AG08395 (cell line): ENCODE measurements around the gene MEPCE.

ENCODE experiments used
- DNase-seq: peaks from one replicate; pipeline ENCODE4 v3.0.0; 2012; ENCODE audit warnings: mixed read lengths, low spot score

Gene MEPCE

DNA sequence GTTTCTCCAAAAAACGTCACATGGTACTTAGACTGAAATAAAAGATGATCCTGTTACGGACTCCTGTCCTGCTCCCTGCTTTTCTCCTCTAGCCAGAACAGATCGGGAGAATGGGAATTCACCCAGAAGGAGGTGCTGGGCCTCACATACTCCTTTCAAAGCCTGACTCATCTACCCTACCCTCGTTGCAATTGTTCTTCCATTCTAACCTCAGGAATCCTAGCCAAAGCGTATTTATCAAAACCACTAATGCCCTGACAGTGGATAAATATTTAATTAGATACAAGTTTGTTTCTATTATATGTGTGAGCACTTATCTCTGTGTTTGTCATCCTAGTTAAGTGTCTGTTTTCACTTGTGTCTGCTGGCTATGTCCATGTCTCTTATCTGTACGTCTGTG is 22.9 kb upstream of the MEPCE start:
- peak; percentile 38 for DNase-seq

DNA sequence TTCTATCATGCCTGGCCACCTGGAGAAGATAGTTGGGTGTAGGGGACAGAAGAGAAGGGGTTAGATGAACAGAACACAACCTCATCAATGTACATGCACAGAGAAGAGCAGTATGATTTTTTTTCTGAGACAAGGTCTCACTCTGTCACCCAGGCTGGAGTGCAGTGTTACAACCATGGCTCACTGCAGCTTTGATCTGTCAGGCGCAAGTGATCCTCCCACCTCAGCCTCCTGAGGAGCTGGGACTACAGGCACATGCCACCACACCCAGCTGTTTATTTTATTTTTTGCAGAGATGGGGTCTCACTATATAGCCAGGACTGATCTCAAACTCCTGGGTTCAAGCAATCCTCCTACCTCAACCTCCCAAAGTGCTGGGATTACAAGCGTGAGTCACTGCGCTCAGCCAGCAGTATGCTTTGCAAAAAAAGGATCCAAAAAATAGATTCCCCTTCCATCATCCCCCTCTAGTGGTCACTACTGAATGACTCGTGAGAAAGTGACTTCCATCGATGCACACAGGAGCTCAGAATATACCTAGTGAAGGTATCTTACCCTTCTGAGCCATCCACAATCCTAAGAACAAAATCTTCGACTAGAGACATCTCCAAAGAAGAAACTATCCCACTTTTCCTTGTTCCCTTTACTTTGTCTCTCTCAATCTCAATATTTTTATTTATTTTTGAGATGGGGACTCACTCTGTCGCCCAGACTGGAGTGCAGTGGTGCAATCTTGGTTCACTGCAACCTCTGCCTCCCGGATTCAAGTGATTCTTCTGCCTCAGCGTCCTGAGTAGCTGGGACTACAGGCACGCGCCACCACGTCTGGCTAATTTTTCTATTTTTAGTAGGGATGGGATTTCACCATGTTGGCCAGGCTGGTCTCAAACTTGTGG is 22.1 kb upstream of the MEPCE start:
- peak; percentile 80 for DNase-seq

DNA sequence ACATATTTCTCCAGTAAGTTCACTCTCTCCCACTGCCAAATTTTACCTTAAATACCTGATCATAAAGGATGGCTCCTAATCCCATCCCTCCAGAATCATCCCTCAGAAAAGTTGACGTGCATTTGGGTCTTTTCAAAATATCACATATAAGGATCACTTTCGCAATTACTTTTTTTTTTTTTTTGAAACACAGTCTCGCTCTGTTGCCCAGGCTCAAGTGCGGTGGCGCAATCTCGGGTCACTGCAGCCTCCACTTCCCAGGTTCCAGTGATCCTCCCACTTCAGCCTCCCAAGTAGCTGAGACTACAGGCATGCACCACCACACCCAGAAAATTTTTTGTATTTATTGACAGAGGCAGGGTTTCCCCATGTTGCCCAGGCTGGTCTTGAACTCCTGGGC is 18.5 kb upstream of the MEPCE start:
- DNase-seq: no peak

DNA sequence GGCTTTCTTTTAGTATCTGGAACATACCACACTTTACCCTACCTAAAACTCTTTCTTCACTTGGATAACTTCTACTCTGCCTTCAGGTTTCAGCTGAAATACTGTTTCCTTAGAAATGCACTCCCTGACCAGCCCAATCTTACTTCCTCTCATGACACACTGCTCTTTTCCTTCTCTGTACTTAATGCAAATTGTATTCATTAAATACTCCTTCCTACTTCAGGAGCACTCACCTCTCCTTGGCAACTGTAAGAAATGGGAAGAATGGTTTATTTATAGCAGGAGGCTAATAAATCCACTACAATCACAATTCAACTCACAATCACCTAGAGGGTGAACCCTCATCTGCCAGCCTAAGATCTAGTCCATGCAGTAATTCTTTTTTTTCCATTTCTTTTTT is 16.3 kb upstream of the MEPCE start:
- DNase-seq: no peak

DNA sequence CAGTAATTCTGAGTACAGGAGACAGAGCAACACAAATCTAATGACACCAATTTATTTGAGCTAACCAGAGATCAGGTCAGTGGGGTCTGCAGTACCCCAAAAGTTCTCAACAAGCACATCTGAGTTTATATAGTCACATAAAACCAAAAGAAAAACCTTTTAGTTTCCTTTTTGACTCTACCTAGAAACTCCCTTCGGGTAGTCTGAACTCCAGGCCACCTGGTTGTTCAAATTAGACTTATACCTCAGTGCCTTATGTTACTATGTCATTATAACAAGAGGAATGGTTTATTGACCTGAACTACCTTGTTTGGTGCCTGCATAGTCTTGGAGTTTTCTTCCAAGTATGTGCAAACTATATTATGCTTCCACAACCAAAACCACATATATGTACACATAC is 15.7 kb upstream of the MEPCE start:
- no peak for DNase-seq

DNA sequence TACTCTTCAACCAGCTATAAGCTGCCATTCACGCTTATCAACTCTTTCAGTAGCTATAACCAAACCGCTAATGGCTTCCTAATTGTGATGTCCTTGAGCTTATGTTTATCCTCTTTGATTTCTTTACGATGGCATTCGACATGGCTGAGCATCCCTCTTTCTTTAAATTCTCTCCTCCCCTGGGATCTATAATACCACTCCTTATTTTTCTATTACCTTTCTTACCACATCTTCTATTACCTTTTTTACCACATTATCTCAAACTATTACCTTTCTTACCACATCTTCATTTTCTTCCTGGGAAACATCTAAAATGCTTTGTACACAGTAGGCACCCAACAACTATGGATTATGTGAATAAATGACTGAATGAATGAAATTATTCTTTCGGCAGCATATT is 14.2 kb upstream of the MEPCE start:
- DNase-seq: no peak

DNA sequence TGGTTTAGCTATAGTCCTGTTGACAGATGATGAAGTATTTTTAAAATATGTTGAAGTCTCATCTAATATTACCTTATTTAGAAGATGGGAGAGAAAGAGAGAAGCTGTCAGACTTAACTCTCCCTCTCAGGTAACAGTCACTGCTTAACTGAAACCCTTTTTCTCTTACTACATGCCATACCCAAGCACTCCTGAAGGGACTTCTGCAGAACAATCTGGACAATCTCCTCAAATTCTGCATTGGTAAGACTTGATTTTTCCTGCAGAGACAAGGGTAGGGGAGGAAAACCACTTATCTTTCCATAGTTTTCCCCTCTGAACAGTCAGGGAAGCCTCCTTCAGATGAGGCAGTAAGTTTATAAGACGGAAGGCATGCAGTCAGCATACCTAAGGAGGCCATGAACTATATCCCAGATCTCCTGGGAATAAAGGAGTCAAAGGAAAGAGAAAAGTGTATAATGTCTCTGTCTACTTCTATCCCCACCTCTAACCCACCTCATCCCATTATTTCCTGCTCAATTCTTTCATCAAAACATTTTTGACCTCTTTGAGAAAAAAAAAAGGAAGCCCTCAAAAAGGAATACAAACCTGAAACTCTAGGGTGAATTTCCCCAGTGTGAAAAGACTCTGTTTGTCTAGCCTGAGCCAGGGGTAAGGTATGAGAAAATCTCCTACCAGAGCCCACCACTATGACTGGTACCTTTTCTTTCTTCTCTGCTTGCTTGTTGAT is 10.5 kb upstream of the MEPCE start:
- DNase-seq: no peak

DNA sequence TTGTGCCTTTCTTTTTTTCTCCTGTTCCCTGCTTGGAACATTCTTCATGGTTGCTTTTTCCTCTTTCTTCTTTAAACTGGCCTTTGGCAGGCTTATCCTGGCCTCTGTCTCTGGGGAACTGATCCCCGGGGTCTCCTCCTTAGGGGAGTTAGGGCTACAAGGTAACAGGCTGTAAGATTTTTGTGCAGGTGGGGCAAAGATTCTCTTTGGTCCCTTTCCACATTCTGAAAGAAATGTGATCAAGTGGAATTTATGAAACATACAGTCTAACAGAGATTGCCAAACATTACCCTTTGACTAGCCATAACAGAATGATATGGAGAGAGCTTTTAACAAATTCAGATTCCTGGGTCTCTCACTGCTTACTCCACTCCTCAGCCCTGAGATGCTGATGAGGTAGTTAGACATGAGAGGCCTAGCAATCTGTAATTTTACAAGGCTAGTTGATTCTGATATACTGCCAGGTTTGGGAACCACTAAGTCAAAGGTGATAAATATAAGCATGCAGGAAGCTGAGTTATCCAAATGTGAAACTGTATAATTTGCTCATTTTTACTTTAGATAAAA is 9.9 kb upstream of the MEPCE start:
- DNase-seq: no peak

DNA sequence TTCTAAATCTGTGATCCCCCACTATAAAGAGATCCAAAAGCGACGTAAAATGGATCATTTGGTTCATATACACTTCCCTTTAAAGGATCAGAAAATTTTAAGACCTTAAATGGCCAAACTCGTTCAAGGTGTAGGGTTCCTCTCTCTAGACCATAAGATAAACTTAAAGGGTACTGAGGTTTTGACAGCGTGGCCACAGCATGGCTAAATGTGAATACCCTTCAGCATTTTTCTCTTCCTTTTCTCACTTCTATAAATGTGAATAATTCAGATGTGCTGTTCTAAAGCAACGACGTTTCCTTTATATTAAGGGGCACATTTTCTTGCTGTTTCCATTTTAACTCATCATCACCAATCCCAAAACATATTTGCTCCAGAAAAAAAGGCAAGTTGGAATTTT is 6.3 kb upstream of the MEPCE start:
- no peak for DNase-seq

DNA sequence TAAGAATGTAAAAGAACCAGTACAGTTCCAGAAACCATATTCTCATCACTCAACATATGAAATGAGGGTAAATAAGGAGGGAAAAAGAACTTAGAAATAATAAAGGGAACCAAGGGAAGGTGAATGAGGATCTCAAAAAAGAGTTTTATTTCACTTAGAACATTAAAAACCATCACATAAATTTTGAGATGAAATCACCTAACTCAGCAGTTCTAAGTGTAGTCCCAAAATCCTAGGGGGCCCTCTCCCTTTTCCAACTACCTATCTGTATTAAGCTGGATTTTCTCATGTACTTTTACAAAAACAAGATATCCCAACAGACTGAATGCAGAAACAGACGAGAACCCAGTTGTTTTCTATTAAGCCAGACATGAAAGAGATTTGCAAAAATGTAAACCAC is 4.3 kb upstream of the MEPCE start:
- DNase-seq: no peak

DNA sequence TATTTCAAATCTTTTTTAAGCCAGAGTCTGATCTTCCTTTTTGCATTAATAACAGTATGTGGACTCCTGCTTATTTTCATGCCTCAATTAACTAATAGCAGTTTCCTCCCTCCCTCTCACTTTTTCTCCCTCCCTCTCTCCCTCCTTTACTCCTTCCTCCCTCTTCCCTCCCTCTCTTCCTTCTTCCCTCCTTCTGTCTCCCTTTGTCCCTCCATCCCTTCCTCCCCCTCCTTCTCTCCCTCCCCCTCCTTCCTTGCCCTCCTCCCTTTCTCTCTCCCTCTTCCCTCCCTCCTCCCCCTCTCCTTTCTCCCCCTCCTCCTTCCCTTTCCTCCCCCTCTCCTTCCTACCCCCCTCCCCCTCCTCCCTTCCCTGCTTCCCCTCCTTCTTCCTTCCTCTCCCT is 3.1 kb upstream of the MEPCE start:
- no peak for DNase-seq

DNA sequence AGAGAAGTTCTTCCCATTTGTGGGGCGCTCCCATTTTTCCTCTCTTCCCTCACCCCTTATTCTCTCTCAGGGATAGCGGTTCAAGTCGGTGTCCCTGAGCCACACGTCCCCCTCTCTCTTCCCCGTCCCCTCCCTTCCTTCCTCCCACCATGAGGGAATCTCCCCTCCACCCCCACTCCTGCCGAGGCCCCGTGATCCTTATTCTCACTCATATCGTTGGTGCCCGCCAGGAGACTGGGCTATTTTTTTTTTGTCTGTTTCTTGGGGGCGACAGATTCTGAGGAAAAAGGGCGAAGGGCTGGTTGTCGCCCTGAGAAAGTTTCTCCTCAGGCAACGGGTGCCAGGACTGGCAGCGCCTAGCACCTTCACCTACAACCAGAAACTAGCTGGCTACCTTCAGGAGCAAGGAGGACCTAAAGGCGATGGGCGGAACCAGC is 1.9 kb upstream of the MEPCE start:
- no peak for DNase-seq

DNA sequence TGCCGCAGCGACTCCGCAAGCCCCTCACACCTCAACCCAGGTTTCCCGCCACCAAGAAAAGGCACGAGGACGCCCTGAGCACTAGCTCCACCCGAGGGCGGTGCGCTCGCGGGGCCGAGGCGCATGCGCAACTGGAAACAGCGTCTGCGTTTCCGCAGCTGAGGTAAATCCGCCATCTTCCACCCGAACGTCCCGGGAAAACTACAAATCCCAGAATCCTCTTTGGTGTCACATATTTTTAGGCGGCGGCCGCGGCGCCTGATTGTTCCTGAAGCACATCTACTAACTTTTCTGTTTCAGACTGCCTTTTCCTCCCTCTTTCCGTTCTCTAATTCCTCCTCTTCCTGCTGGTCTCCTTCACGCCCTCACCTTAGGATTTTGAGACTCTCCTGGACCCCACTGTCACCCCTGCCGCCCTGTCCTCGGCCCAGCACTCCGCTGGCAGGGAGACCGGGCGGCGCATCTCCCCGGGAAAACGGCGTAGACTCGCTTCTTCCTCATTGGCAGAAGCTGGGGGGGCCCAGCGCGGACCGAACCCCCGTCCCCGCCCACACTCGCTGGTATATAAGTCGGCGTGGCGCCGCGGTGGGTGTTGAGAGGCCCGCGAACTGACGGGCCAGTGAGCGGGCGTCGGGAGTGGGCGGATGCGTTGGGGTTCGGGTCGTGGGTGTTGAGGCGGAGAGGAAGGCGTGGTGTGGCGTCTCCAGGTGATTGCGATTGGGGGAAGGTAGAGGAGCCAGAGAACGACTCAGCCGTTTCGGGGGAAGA is 1.2 kb upstream of the MEPCE start, which contains the start of gene ZCWPW1:
Gene ZCWPW1 (minus strand): TSS at position 505 of the 768 bp plus-strand sequence. CDS start 8,054 bp downstream, outside the sequence.
- peak; percentile 93 for DNase-seq

DNA sequence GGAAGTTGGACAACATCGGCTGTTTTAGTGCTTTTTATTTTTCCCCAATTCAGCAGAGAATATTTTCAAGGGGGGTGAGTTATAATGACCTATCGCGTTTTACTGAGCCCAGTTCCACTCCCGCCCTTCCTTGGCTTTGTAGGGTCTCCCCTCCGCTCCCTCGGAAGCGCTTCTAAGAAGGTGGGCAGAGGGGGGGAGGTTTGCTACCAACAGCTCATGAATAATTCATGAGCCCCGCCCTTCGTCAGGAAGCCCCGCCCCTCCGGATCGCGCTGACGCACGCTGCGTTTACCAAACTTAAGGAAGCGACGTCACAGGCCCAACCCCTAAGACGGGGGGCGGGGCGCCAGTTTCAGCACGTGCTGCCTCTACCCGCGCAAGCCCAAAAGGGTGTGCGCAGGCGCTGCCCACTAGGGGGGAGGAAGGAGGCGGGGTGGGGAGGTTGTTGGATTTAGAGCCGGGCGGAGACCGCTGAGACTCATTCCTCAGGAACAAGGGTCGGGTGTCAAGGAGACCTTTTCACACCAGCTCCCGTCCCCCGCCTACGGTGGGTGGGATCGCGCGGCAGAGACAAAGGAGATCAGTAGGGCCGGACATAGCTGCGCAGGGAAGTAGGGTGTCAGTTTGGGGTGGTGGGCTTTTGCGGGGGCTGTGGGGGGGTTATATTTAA is 529 bp upstream of the MEPCE start:
- peak; percentile 99 for DNase-seq

DNA sequence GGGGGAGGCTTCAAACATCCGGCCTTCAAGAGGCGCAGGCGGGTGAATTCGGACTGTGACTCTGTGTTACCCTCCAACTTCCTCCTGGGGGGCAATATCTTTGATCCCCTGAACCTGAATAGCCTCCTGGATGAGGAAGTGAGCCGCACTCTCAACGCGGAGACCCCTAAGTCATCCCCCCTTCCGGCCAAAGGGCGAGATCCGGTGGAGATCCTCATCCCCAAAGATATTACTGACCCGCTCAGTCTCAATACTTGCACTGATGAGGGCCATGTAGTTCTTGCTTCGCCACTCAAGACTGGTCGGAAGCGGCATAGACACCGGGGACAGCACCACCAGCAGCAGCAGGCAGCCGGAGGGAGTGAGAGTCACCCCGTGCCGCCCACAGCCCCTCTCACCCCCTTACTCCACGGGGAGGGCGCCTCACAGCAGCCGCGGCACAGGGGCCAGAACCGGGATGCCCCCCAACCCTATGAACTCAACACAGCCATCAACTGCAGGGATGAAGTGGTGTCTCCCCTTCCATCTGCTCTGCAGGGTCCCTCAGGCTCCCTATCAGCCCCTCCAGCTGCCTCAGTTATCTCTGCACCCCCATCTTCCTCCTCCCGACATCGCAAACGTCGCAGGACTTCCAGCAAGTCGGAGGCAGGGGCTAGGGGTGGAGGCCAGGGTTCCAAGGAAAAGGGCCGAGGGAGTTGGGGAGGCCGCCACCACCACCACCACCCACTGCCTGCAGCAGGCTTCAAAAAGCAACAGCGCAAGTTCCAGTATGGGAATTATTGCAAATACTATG is 1.1 kb downstream of the MEPCE start:
- no peak for DNase-seq

DNA sequence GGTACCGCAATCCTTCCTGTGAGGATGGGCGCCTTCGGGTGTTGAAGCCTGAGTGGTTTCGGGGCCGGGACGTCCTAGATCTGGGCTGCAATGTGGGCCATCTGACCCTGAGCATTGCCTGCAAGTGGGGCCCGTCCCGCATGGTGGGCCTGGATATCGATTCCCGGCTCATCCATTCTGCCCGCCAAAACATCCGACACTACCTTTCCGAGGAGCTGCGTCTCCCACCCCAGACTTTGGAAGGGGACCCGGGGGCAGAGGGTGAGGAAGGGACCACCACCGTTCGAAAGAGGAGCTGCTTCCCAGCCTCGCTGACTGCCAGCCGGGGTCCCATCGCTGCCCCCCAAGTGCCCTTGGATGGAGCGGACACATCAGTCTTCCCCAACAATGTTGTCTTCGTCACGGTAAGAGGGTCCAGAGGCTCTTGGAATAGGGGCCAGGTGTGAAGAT is 1.7 kb downstream of the MEPCE start:
- DNase-seq: no peak

DNA sequence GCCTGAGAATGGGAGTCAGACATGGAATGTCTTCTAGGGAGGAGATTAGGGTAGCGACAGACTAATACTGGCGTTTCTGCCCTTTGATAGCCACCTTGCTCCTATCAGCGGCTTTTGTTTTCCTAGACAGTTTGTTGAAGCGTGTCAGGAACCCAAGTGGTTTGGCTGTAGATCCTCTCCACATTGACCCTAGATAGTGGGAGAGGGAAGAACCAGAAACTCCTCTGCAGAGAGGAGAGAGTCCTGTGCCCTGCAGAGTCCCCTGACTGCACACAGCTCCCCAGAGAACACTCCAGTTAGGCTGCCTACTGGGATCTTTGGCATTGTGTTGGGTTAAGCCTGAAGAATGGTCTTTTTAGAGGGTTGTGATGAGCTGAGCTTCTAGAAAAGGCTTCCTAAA is 2.4 kb downstream of the MEPCE start:
- no peak for DNase-seq

DNA sequence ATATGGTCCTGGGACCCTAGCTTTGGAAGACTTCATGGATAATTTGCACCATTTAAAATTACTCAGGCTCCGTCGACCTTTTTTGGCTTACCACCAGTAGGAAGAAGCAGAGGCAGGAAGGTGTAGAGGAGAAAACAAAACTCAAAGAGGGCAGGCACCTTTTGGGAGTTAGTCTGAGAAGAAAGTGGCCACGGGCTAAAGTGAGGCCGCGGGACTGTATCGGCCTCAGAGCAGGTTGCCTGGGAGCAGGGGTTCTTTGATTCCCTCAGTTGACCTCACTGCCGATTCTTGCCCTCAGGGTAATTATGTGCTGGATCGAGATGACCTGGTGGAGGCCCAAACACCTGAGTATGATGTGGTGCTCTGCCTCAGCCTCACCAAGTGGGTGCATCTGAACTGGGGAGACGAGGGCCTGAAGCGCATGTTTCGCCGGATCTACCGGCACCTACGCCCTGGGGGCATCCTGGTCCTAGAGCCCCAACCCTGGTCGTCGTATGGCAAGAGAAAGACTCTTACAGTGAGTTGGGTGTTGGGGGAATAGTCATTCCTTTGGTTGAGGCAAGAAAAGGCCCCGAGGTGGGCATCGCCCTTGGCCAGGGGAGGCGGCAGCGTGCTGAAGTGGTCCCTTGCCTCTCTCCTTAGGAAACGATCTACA is 3.1 kb downstream of the MEPCE start:
- DNase-seq: no peak

DNA sequence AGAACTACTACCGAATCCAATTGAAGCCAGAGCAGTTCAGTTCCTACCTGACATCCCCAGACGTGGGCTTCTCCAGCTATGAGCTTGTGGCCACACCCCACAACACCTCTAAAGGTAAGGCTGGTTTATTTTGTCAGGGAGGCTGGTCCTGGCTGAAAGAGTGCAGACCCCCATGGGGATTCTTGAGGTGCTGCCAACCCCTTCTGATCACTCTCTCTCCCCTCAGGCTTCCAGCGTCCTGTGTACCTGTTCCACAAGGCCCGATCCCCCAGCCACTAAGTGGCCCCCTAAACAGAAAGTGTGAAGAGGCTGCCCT is 3.6 kb downstream of the MEPCE start:
- no peak for DNase-seq

DNA sequence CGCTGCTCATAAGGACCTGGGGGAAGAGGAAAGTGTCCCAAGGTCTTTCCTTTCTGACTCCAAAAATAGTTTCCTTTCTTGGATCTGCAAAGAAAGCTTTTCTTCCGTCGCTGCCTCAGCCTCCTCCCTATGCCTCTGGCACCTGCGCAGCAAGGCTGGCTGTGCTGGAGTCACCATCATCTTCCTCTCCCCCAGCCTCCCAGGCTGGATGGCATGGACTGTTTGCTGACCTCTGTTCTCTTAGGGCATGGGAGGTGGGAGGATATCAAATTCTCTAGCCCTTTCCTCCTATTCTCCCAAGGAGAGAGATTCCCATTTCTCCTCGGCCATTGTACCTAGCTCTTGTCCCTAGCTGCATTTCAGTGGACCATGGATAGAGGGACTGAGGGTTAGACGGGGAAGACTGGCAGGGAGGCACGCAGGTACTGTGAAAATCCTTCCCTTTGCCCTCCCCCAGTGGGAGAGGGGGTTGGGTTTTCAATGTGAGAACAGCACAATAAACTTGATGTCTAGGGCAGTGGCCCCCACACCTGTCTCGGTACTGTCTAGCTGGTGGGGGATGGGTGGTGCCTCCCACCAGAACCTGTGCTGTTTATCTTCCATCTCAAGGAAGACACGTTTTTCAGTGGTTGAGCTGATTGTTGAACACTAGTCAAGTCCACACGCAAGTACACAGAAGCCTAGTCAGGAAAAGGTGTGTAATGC is 4.1 kb downstream of the MEPCE start:
- no peak for DNase-seq
